ENCODE data around the gene TNFAIP3. TPM values are rescaled to one million over a fixed set of nuclear protein-coding genes. Genes with fewer than 3 reads are reported as not detected.
A peak's percentile ranks its signal among the peaks of the same experiment; 100 is the strongest.

Gene TNFAIP3
- total RNA-seq, 1 donor from 2014 or later, result 68.9 TPM

GRCh38 chr6:137821491-137821890 is 45.6 kb upstream of the TNFAIP3 start:
- Mint-ChIP-seq H3K27ac (no peak overlapping the region), H3K4me1 (peaks cover 28% of the 10 kb centered on the region), H3K36me3 (no peaks in the 10 kb centered on the region), H3K9me3 (no peaks in the 10 kb centered on the region), H3K27me3 (ENCODE audit: low read depth) (peaks cover 19% of the 10 kb centered on the region), H3K4me3 (no peak overlapping the region)
- no peak for TF ChIP-seq CTCF (IDR thresholded peaks at IDR 0.05; ENCODE audit: unreplicated experiment)
- no peak for DNase-seq (ENCODE audit: low spot score in 2 of 2, unreplicated experiment in 2 of 2)

- H3K27me3 Mint-ChIP-seq (ENCODE audit: low read depth), result peaks cover 12% of the 10 kb centered on the region
- no peaks in the 10 kb centered on the region for H3K36me3 Mint-ChIP-seq
- no peak for TF ChIP-seq CTCF (IDR thresholded peaks at IDR 0.05; ENCODE audit: unreplicated experiment)
- no peaks in the 10 kb centered on the region for H3K9me3 Mint-ChIP-seq
- no peak for DNase-seq (ENCODE audit: low spot score in 2 of 2, unreplicated experiment in 2 of 2)
- H3K4me3 Mint-ChIP-seq, result no peak overlapping the region
- peaks cover 28% of the 10 kb centered on the region for H3K4me1 Mint-ChIP-seq
- peak overlapping the region; percentile 70 for H3K27ac Mint-ChIP-seq
These were observed 43.1 kb upstream of the TNFAIP3 start for GRCh38 chr6:137823826-137824555.

GRCh38 chr6:137824556-137824879 is 42.5 kb upstream of the TNFAIP3 start:
- TF ChIP-seq CTCF (IDR thresholded peaks at IDR 0.05; ENCODE audit: unreplicated experiment), result no peak
- H3K36me3 Mint-ChIP-seq, result no peaks in the 10 kb centered on the region
- no peak overlapping the region for H3K4me3 Mint-ChIP-seq
- H3K4me1 Mint-ChIP-seq, result peaks cover 28% of the 10 kb centered on the region
- peaks cover 12% of the 10 kb centered on the region for H3K27me3 Mint-ChIP-seq (ENCODE audit: low read depth)
- DNase-seq (ENCODE audit: low spot score in 2 of 2, unreplicated experiment in 2 of 2), result no peak
- H3K9me3 Mint-ChIP-seq, result no peaks in the 10 kb centered on the region
- peak overlapping the region; percentile 10 for H3K27ac Mint-ChIP-seq

- TF ChIP-seq CTCF (IDR thresholded peaks at IDR 0.05; ENCODE audit: unreplicated experiment), result no peak
- no peak for DNase-seq (ENCODE audit: low spot score in 2 of 2, unreplicated experiment in 2 of 2)
- Mint-ChIP-seq H3K27ac (no peak overlapping the region), H3K4me1 (peaks cover 28% of the 10 kb centered on the region), H3K27me3 (ENCODE audit: low read depth) (peaks cover 11% of the 10 kb centered on the region), H3K36me3 (no peaks in the 10 kb centered on the region), H3K9me3 (no peaks in the 10 kb centered on the region), H3K4me3 (no peak overlapping the region)
These were observed 42.2 kb upstream of the TNFAIP3 start for GRCh38 chr6:137824896-137825295.

GRCh38 chr6:137827411-137827940 is 39.6 kb upstream of the TNFAIP3 start:
- Mint-ChIP-seq H3K27me3 (ENCODE audit: low read depth) (peaks cover 1% of the 10 kb centered on the region), H3K4me3 (no peak overlapping the region), H3K36me3 (no peaks in the 10 kb centered on the region), H3K4me1 (peaks cover 16% of the 10 kb centered on the region), H3K27ac (no peak overlapping the region), H3K9me3 (no peaks in the 10 kb centered on the region)
- DNase-seq (ENCODE audit: low spot score in 2 of 2, unreplicated experiment in 2 of 2), result no peak
- no peak for TF ChIP-seq CTCF (IDR thresholded peaks at IDR 0.05; ENCODE audit: unreplicated experiment)

Measured in mesothelial cell of epicardium (in vitro differentiated cells).